ENCODE results near the gene SCAMP2. TPM values are rescaled to one million over a fixed set of nuclear protein-coding genes. Genes with fewer than 3 reads are reported as not detected.

The SCAMP2 gene
- total RNA-seq, 1 experiment from 2014 or later, result 55.8 TPM

DNA sequence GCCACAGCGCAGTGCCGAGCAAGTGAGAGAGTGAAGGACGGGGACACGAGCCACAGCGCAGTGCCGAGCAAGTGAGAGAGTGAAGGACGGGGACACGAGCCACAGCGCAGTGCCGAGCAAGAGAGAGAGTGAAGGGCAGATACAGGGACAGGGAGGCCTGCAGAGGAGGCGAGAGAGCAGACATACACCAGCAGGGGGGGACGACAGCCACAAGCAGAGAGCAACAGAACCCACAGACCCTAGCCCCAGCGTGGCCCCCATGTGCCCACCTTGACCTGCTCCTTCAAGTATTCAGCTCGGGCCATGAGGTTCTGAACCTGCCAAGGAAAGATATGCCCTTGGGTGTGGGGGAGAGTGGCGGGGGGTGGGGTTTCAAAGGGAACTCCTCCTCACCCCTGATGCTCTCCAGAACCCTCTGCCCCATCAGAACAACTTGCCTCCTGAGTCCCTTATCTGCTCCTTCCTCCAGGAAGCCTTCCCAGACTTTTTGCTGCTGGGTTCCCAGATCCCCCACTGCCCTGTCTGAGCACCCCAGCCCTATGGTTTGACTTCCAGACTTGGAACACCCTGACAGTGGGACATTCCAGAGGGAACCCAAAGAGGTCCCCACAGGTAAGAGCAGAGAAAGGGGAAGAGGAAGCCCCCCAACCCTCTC is 35.6 kb downstream of the SCAMP2 start:
- H3K9me2 ChIP-seq (ENCODE audit: insufficient read depth), result no peaks in the 10 kb centered on the region
- H4K20me1 ChIP-seq (ENCODE audit: insufficient read depth), result no peaks in the 10 kb centered on the region
- TF ChIP-seq MAX (IDR thresholded peaks at IDR 0.05), result no peak
- TF ChIP-seq JUND (IDR thresholded peaks at IDR 0.05), result no peak
- no peak for TF ChIP-seq FOSL1 (IDR thresholded peaks at IDR 0.05; ENCODE audit: low read depth)
- no peaks in the 10 kb centered on the region for H3K9me3 ChIP-seq (ENCODE audit: control insufficient read depth in 1 of 2, insufficient read depth in 1 of 2, low read depth in 1 of 2, low read length in 2 of 2)
- H3K4me2 ChIP-seq (ENCODE audit: low read length), result no peak overlapping the region
- POLR2A ChIA-PET, result no interaction called here
- H3K27ac ChIP-seq (ENCODE audit: low read depth, low read length), result no peak overlapping the region
- ATAC-seq (no peak), DNase-seq (ENCODE audit: low read depth, low spot score) (no peak)
- no peaks in the 10 kb centered on the region for H3K27me3 ChIP-seq (ENCODE audit: insufficient read depth, low read length)
- BruUV-seq (replicated peaks), result no TSS peak
- peaks cover 2 to 8% of the 10 kb centered on the region in 2 experiments; a peak in 1 of 4 replicates for H3K36me3 ChIP-seq (ENCODE audit: control insufficient read depth in 1 of 2, insufficient read depth in 2 of 2, low read length in 2 of 2)
- RAD21 ChIA-PET (ENCODE audit: low non-redundant PET in 1 of 2, low total read pairs in 2 of 2, uncharacterized antibody in 2 of 2, unreplicated experiment in 2 of 2), result no interaction called here
- no peak overlapping the region for H2AFZ ChIP-seq (ENCODE audit: low read depth, low read length, poor library complexity, severe bottlenecking)
- H3K79me2 ChIP-seq (ENCODE audit: insufficient read depth, low read length), result peaks cover 6% of the 10 kb centered on the region; the same call in 1 of the 2 replicates
- H3K9ac ChIP-seq (ENCODE audit: low read length), result no peak overlapping the region
- CTCF ChIA-PET, result no interaction called here
- H3K4me3 ChIP-seq (replicated peaks in 1 of 2; ENCODE audit: low read depth in 1 of 2, low read length in 2 of 2), result no peak overlapping the region
- peaks cover 3 to 17% of the 10 kb centered on the region in 2 experiments; a peak in 3 of 4 replicates for H3K4me1 ChIP-seq (ENCODE audit: control insufficient read depth in 1 of 2, insufficient read depth in 2 of 2, low read length in 2 of 2)
- intact Hi-C loops (cut with micrococcal nuclease), result no loop called here

DNA sequence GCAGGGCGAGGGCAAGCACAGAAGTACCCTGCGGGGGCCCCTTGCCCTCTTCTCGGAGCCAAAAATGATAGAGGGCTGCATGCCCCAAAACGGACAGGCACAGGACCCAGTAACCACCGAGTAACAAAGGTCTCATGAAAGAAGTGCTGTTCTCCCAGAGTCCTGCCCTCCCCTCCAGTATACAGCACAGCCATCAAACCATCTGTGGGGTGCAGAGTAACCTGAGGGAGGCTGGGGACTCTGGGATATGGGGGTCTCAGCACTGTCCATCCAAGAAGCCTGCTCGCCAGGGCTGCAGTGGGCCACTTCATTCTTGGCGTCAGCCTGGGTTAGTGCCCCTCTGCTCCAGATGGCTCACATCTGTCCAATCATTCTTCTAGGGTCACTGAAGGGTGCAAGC is 36.3 kb downstream of the SCAMP2 start:
- no peak overlapping the region for H2AFZ ChIP-seq (ENCODE audit: low read depth, low read length, poor library complexity, severe bottlenecking)
- TF ChIP-seq CBX3 (IDR thresholded peaks at IDR 0.05; ENCODE audit: low read depth), result no peak
- H3K4me2 ChIP-seq (ENCODE audit: low read length), result no peak overlapping the region
- H3K27me3 ChIP-seq (ENCODE audit: insufficient read depth, low read length), result no peaks in the 10 kb centered on the region
- no peak for ATAC-seq
- CTCF ChIA-PET, result interaction anchor here (1.5 kb wide), 1 partner anchor 66 kb away, joined by 5 read pairs; no protein-coding TSS in a partner anchor
- H3K27ac ChIP-seq (ENCODE audit: low read depth, low read length), result no peak overlapping the region
- peaks cover 2 to 8% of the 10 kb centered on the region in 2 experiments; a peak in 1 of 4 replicates for H3K36me3 ChIP-seq (ENCODE audit: control insufficient read depth in 1 of 2, insufficient read depth in 2 of 2, low read length in 2 of 2)
- H3K9me3 ChIP-seq (ENCODE audit: control insufficient read depth in 1 of 2, insufficient read depth in 1 of 2, low read depth in 1 of 2, low read length in 2 of 2), result no peaks in the 10 kb centered on the region
- POLR2A ChIA-PET, result no interaction called here
- no peaks in the 10 kb centered on the region for H3K9me2 ChIP-seq (ENCODE audit: insufficient read depth)
- peaks cover 0 to 12% of the 10 kb centered on the region in 2 experiments; a peak in 3 of 4 replicates for H3K4me1 ChIP-seq (ENCODE audit: control insufficient read depth in 1 of 2, insufficient read depth in 2 of 2, low read length in 2 of 2)
- RAD21 ChIA-PET (ENCODE audit: low non-redundant PET in 1 of 2, low total read pairs in 2 of 2, uncharacterized antibody in 2 of 2, unreplicated experiment in 2 of 2), result no interaction called here
- intact Hi-C loops (cut with micrococcal nuclease), result no loop called here
- no peak overlapping the region for H3K4me3 ChIP-seq (replicated peaks in 1 of 2; ENCODE audit: low read depth in 1 of 2, low read length in 2 of 2)
- no peak overlapping the region for H3K9ac ChIP-seq (ENCODE audit: low read length)
- peaks cover 3% of the 10 kb centered on the region; the same call in 1 of the 2 replicates for H3K79me2 ChIP-seq (ENCODE audit: insufficient read depth, low read length)
- no TSS peak for BruUV-seq (replicated peaks)
- DNase-seq (ENCODE audit: low read depth, low spot score), result no peak
- H4K20me1 ChIP-seq (ENCODE audit: insufficient read depth), result no peaks in the 10 kb centered on the region

Data from HCT116 (cell line).